HepG2 (cell line): ENCODE results near the gene BCL2L13. TPM values are rescaled to one million over a fixed set of nuclear protein-coding genes. Genes with fewer than 3 reads are reported as not detected.

Experiments
- ATAC-seq: fragments of 200-7000 bp; cut with Tn5 transposase; 3 replicates; pipeline ENCODE4 v1.9.1; 2020; ENCODE audit warnings: mild to moderate bottlenecking, moderate library complexity
- BruUV-seq: library from RNA; stranded (reverse); fragments of 400-500 nt; replicated peaks from 2 replicates; lab custom pipeline; 2021; lab: Mats Ljungman, UMichigan
- CTCF ChIA-PET: fragments of 300-600 bp; formaldehyde crosslinking; extraction: SDS; loops from one replicate; lab custom pipeline; 2021; ENCODE audit warnings: low total read pairs, inconsistent platforms, low intra/inter-chr PET ratio; lab: Yijun Ruan, JAX
- POLR2A ChIA-PET: fragments of 350-600 bp; sonication (Branson Sonifier 250); formaldehyde crosslinking; loops from one replicate; lab custom pipeline; 2020; ENCODE audit warnings: antibody characterized with exemption, inconsistent platforms; lab: Yijun Ruan, JAX
- DNase-seq: peaks from one replicate; pipeline ENCODE4 v3.0.0-alpha.2; 2015; ENCODE audit warnings: low spot score
- FAIRE-seq: peaks from 3 replicates; lab custom pipeline; 2011; peaks lifted over from hg19 to GRCh38; lab: Jason Lieb, UNC
- H2AFZ ChIP-seq: one replicate; pipeline ENCODE4 v1.6.1; 2011; ENCODE audit warnings: low read length, inconsistent platforms
- H3K27ac ChIP-seq: fragments of 300-600 bp; 3 replicates; pipeline ENCODE4 v1.8.0; 2011; ENCODE audit warnings: mixed run types, mild to moderate bottlenecking, mixed read lengths, low read length, inconsistent platforms; ENCODE audit not compliant: insufficient read depth; ENCODE audit errors: extremely low read length
- H3K27me3 ChIP-seq, 2 experiments: fragments of 200-600 bp in 1 of 2; 2 replicates in 1 of 2; 3 replicates in 1 of 2; pipeline versions ENCODE4 v1.6.0 to v1.8.0; 2011; ENCODE audit warnings: low read length in 2 of 2, mild to moderate bottlenecking in 2 of 2, moderate library complexity in 2 of 2, inconsistent platforms in 1 of 2; ENCODE audit not compliant: insufficient read depth in 2 of 2, control insufficient read depth in 1 of 2
- H3K36me3 ChIP-seq, 2 experiments: fragments of 200-600 bp in 1 of 2; replicated peaks in 1 of 2; 2 replicates in 1 of 2; 3 replicates in 1 of 2; pipeline versions ENCODE4 v1.5.1 to v1.8.0; 2011; ENCODE audit warnings: low read length in 2 of 2, inconsistent platforms in 1 of 2; ENCODE audit not compliant: insufficient read depth in 2 of 2, control insufficient read depth in 1 of 2
- H3K4me1 ChIP-seq: 2 replicates; pipeline ENCODE4 v1.5.1; 2012; ENCODE audit warnings: low read length, inconsistent platforms; ENCODE audit not compliant: insufficient read depth
- H3K4me2 ChIP-seq: 2 replicates; pipeline ENCODE4 v1.6.0; 2011; ENCODE audit warnings: low read depth, low read length, inconsistent platforms
- H3K4me3 ChIP-seq, 3 experiments: fragments of 200-600 bp in 1 of 3; sonication (generic), shearing (Covaris generic) in 1 of 3; replicated peaks in 1 of 3; 2 replicates each; pipeline ENCODE4 v1.5.1; 2011 to 2016; ENCODE audit warnings: low read length in 3 of 3, inconsistent platforms in 2 of 3, low read depth in 2 of 3, mild to moderate bottlenecking in 2 of 3, control low read depth in 1 of 3, mixed read lengths in 1 of 3; ENCODE audit not compliant: insufficient read depth in 1 of 3
- H3K79me2 ChIP-seq: one replicate; pipeline ENCODE4 v1.6.1; 2011; ENCODE audit warnings: low read length, inconsistent platforms; ENCODE audit not compliant: insufficient read depth
- H3K9ac ChIP-seq: 2 replicates; pipeline ENCODE4 v1.6.0; 2011; ENCODE audit warnings: mild to moderate bottlenecking, low read depth, low read length, inconsistent platforms; ENCODE audit not compliant: insufficient read depth
- H3K9me3 ChIP-seq: 2 replicates; pipeline ENCODE4 v1.5.1; 2012; ENCODE audit warnings: mild to moderate bottlenecking, low read length
- H4K20me1 ChIP-seq: 2 replicates; pipeline ENCODE4 v1.6.0; 2011; ENCODE audit warnings: inconsistent platforms, mild to moderate bottlenecking, low read length, moderate library complexity; ENCODE audit not compliant: insufficient read depth
- ASH2L ChIP-seq: fragments of 300-600, 200-600 bp; sonication (generic); IDR thresholded peaks from 2 replicates; pipeline ENCODE4 v1.7.0; 2017; ENCODE audit warnings: low read depth, mild to moderate bottlenecking, moderate library complexity, mixed read lengths, low read length; ENCODE audit not compliant: insufficient read length
- CBX5 ChIP-seq: sonication (generic); formaldehyde crosslinking; IDR thresholded peaks from 2 replicates; pipeline ENCODE4 v1.4.0; 2020; ENCODE audit warnings: missing genetic modification reagents, borderline replicate concordance
- HNRNPLL ChIP-seq: fragments of 200-400 bp; formaldehyde crosslinking; IDR thresholded peaks from 2 replicates; pipeline ENCODE4 v1.6.1; 2017; ENCODE audit warnings: mild to moderate bottlenecking, low read depth, low read length; ENCODE audit not compliant: poor library complexity, severe bottlenecking
- KMT2A ChIP-seq: sonication (generic); formaldehyde crosslinking; IDR thresholded peaks from 2 replicates; pipeline ENCODE4 v1.4.0; 2020; ENCODE audit warnings: missing genetic modification reagents
- MTA1 ChIP-seq: sonication (generic); formaldehyde crosslinking; IDR thresholded peaks from 2 replicates; pipeline ENCODE4 v1.4.0; 2020; ENCODE audit warnings: missing genetic modification reagents, mild to moderate bottlenecking, borderline replicate concordance
- NCOA2 ChIP-seq: sonication (generic); formaldehyde crosslinking; IDR thresholded peaks from 2 replicates; pipeline ENCODE4 v1.8.0; 2022; ENCODE audit warnings: inconsistent platforms
- NR2C2 ChIP-seq: sonication (generic); formaldehyde crosslinking; IDR thresholded peaks from 2 replicates; pipeline ENCODE4 v1.4.0; 2020; ENCODE audit warnings: missing genetic modification reagents, mild to moderate bottlenecking, moderate library complexity, borderline replicate concordance
- PTBP1 ChIP-seq: fragments of 200-400 bp; formaldehyde crosslinking; IDR thresholded peaks from 2 replicates; pipeline ENCODE4 v1.6.1; 2018; ENCODE audit warnings: low read length, low read depth; ENCODE audit not compliant: poor library complexity, severe bottlenecking
- TEAD3 ChIP-seq: optimal IDR thresholded peaks from 2 replicates; pipeline ENCODE3; 2016; ENCODE audit warnings: borderline replicate concordance
- ZC3H13 ChIP-seq: sonication (generic); formaldehyde crosslinking; IDR thresholded peaks from 2 replicates; pipeline ENCODE4 v1.8.1; 2023; ENCODE audit warnings: mild to moderate bottlenecking, missing genetic modification reagents, moderate library complexity
- ZNF468 ChIP-seq: sonication (generic); formaldehyde crosslinking; IDR thresholded peaks from 2 replicates; pipeline ENCODE4 v1.8.0; 2022; ENCODE audit warnings: mild to moderate bottlenecking, moderate library complexity, missing genetic modification reagents
- ZNF703 ChIP-seq: sonication (generic); formaldehyde crosslinking; IDR thresholded peaks from 2 replicates; pipeline ENCODE4 v1.5.1; 2020; ENCODE audit warnings: missing genetic modification reagents, mild to moderate bottlenecking, moderate library complexity, borderline replicate concordance
- WGBS: methylation state at CpG from one replicate; pipeline ENCODE4 v1.1.6; 2017; ENCODE audit warnings: low lambda C conversion rate; 5-methylcytosine and 5-hydroxymethylcytosine counted together
- in situ Hi-C: cut with HindIII; loops from 2 replicates; pipeline ENCODE4 v1.10.0; 2017; ENCODE audit warnings: low pct_unique_long_range_greater_than_20kb; ENCODE audit not compliant: extremely low pct_ligation_motif_present
- intact Hi-C: fragments of 100-400 bp; cut with micrococcal nuclease; formaldehyde crosslinking; loops from one replicate; pipeline ENCODE4 v1.10.0; 2022; ENCODE audit not compliant: unreplicated experiment
- polyA plus RNA-seq, 8 experiments: library from polyadenylated mRNA; depleted of rRNA in 3 of 8; stranded (reverse) in 7 of 8; unstranded in 1 of 8; fragments of >200 nt; fragmentation: Illumina TruSeq in 4 of 8; extraction: Trizol in 4 of 8; gene quantifications; 2 replicates each; pipeline versions ENCODE4 v1.2.1 to v1.2.3, GENCODE V29; 2011 to 2016; ENCODE audit warnings: low read depth in 4 of 8, missing spikeins in 1 of 8, mixed read lengths in 1 of 8; ENCODE audit not compliant: insufficient read depth in 1 of 8
- total RNA-seq, 5 experiments: library from RNA; depleted of rRNA; stranded (reverse); fragments of >200 nt; fragmentation: Illumina TruSeq; extraction: Trizol; gene quantifications; 2 replicates each; pipeline ENCODE4 v1.2.3, GENCODE V29; 2016; ENCODE audit warnings: low read depth in 1 of 5
- TF ChIP-seq, protein P1 (sequence below): sonication (generic); formaldehyde crosslinking; IDR thresholded peaks from 2 replicates; pipeline ENCODE4 v1.5.1; 2020; ENCODE audit warnings: missing genetic modification reagents, mild to moderate bottlenecking, borderline replicate concordance
- TF ChIP-seq, protein P2 (sequence below): sonication (generic); formaldehyde crosslinking; IDR thresholded peaks from 2 replicates; pipeline ENCODE4 v1.4.0; 2020; ENCODE audit warnings: low read depth, missing genetic modification reagents
- TF ChIP-seq, protein P3 (sequence below): sonication (generic); formaldehyde crosslinking; IDR thresholded peaks from 2 replicates; pipeline ENCODE4 v1.8.1; 2022; ENCODE audit warnings: mild to moderate bottlenecking, missing genetic modification reagents

BCL2L13 gene
- total and polyA plus RNA-seq, 2 of the 13 experiments (the other 11 are each of a cell fraction or from before 2014, with no cell fraction given) = 13.5 to 14.6 TPM

DNA sequence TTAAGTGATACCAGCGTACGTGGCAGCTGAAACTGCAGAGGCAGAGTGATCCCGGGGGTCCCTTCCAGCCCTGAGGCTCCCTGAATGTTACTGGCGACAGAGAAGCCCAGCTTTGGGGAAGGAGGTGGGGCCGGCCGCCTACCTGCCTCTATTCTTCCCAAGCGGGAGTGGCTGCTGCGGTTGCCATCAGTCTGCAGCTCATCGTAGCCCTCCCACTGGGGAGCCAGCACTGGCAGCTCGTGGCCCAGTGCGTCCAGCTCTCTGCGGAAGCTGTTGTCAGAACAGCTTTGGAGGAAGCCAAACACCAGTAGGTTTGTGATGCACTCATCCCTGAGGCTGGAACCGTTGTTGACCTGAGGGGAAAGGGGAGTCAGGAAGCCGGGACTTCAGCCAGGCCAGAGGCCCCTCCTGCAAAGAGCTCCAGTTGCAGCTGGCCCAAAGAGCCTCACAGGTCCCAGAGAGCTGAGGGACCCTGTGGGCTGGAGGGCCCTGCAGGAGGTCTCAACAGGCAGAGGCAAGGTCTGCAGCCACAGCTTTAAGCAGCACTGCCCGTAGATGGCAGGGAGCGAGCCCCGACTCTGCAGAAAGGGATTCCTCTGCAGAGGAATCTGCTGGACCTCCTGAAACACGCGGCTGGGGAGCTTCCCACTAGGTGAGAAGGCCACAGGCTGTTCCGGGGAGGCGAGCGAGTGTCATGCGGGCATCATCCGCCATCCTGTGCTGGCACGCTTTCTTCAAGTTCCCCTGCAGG is 105.3 kb downstream of the BCL2L13 start:
- BruUV-seq = no TSS peak
- Histone ChIP-seq H3K9me3 (no peaks in the 10 kb centered on the region), H3K4me1 (no peaks in the 10 kb centered on the region), H3K4me2 (no peak overlapping the region), H2AFZ (no peak overlapping the region), H3K27ac (no peak overlapping the region), H3K9ac (no peak overlapping the region), H3K4me3 (no peak overlapping the region), H3K79me2 (no peaks in the 10 kb centered on the region), H3K27me3 (no peaks in the 10 kb centered on the region), H3K36me3 (peaks cover 4 to 7% of the 10 kb centered on the region in 2 experiments; a peak in 4 of 5 replicates), H4K20me1 (no peaks in the 10 kb centered on the region)
- intact Hi-C loops = loop anchor here (2.0 to 5.0 kb wide), 2 partner anchors 187 to 333 kb away; partner anchors contain the start of gene PEX26
- in situ Hi-C loops = loop anchor here (5.0 kb wide), 1 partner anchor 38 kb away; no protein-coding TSS in a partner anchor
- 93% methylated on average over 17 of the region's 25 CpGs for WGBS
- no peak for ATAC-seq
- CTCF ChIA-PET = interaction anchor here (3.1 kb wide), 1 partner anchor 42 kb away, joined by 24 read pairs; no protein-coding TSS in a partner anchor
- no peak for DNase-seq
- FAIRE-seq = no peak
- POLR2A ChIA-PET = no interaction called here
- TF ChIP-seq KMT2A (no peak), ASH2L (no peak), NCOA2 (CRISPR knock-in tag) (no peak), TEAD3 (CRISPR knock-in tag) (no peak), ZNF468 (CRISPR knock-in tag) (no peak), ZNF703 (CRISPR knock-in tag) (no peak), CBX5 (no peak), ZC3H13 (CRISPR knock-in tag) (no peak), MTA1 (no peak), PTBP1 (no peak), NR2C2 (no peak), HNRNPLL (no peak)
- TF ChIP-seq, protein P1, sequence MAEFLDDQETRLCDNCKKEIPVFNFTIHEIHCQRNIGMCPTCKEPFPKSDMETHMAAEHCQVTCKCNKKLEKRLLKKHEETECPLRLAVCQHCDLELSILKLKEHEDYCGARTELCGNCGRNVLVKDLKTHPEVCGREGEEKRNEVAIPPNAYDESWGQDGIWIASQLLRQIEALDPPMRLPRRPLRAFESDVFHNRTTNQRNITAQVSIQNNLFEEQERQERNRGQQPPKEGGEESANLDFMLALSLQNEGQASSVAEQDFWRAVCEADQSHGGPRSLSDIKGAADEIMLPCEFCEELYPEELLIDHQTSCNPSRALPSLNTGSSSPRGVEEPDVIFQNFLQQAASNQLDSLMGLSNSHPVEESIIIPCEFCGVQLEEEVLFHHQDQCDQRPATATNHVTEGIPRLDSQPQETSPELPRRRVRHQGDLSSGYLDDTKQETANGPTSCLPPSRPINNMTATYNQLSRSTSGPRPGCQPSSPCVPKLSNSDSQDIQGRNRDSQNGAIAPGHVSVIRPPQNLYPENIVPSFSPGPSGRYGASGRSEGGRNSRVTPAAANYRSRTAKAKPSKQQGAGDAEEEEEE (CRISPR knock-in tag) = no peak
- TF ChIP-seq, protein P2, sequence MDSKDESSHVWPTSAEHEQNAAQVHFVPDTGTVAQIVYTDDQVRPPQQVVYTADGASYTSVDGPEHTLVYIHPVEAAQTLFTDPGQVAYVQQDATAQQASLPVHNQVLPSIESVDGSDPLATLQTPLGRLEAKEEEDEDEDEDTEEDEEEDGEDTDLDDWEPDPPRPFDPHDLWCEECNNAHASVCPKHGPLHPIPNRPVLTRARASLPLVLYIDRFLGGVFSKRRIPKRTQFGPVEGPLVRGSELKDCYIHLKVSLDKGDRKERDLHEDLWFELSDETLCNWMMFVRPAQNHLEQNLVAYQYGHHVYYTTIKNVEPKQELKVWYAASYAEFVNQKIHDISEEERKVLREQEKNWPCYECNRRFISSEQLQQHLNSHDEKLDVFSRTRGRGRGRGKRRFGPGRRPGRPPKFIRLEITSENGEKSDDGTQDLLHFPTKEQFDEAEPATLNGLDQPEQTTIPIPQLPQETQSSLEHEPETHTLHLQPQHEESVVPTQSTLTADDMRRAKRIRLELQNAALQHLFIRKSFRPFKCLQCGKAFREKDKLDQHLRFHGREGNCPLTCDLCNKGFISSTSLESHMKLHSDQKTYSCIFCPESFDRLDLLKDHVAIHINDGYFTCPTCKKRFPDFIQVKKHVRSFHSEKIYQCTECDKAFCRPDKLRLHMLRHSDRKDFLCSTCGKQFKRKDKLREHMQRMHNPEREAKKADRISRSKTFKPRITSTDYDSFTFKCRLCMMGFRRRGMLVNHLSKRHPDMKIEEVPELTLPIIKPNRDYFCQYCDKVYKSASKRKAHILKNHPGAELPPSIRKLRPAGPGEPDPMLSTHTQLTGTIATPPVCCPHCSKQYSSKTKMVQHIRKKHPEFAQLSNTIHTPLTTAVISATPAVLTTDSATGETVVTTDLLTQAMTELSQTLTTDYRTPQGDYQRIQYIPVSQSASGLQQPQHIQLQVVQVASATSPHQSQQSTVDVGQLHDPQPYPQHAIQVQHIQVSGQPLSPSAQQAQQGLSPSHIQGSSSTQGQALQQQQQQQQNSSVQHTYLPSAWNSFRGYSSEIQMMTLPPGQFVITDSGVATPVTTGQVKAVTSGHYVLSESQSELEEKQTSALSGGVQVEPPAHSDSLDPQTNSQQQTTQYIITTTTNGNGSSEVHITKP (CRISPR knock-in tag) = no peak
- TF ChIP-seq, protein P3, sequence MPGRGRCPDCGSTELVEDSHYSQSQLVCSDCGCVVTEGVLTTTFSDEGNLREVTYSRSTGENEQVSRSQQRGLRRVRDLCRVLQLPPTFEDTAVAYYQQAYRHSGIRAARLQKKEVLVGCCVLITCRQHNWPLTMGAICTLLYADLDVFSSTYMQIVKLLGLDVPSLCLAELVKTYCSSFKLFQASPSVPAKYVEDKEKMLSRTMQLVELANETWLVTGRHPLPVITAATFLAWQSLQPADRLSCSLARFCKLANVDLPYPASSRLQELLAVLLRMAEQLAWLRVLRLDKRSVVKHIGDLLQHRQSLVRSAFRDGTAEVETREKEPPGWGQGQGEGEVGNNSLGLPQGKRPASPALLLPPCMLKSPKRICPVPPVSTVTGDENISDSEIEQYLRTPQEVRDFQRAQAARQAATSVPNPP (CRISPR knock-in tag) = no peak
